ENCODE data around the gene IGFBPL1. TPM values are rescaled to one million over a fixed set of nuclear protein-coding genes. Genes with fewer than 3 reads are reported as not detected.

The IGFBPL1 gene
- total and polyA plus RNA-seq, 10 of the 15 experiments (the other 5 are each of a cell fraction or from before 2014, with no cell fraction given) = 0.25 TPM; not detected in 9

DNA sequence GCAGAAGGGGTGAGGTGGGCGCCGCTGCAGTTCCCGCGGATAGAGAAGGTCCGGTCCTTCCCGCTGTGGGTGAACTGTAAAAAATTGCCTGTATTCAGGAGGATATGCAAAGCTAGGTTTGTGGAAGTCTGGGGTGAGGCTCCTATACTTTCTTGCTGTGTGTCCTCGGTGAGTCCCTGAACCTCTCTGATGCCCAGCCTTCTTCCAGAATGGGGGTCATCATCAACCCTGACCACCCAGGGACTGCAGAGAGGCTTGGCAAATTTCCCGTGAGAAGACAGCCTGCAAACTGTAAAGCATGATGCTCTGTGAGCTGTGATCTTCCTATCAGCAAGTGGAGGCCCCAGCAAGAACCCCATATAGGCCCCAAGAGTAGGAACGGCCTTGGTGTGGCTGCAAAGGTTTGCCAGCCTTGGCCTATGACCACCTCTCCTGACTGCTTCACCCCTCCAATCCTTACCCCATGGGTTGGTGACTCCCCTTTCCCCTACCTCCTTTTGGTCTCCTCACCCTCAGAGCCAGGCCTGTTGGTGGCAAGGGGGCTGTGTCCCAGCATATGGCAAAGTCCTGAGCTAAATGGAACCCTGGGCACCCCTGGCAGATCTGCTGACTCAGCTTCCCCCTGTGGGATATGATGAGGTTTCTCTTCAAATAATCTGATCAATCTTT, 31.0 kb downstream of the IGFBPL1 start (continued):
- TF ChIP-seq TCF3 (IDR thresholded peaks at IDR 0.05; ENCODE audit: borderline replicate concordance, insufficient read depth, low read depth, low read length) (no peak), SP1 (IDR thresholded peaks at IDR 0.05; ENCODE audit: low read depth, low read length) (no peak)

DNA sequence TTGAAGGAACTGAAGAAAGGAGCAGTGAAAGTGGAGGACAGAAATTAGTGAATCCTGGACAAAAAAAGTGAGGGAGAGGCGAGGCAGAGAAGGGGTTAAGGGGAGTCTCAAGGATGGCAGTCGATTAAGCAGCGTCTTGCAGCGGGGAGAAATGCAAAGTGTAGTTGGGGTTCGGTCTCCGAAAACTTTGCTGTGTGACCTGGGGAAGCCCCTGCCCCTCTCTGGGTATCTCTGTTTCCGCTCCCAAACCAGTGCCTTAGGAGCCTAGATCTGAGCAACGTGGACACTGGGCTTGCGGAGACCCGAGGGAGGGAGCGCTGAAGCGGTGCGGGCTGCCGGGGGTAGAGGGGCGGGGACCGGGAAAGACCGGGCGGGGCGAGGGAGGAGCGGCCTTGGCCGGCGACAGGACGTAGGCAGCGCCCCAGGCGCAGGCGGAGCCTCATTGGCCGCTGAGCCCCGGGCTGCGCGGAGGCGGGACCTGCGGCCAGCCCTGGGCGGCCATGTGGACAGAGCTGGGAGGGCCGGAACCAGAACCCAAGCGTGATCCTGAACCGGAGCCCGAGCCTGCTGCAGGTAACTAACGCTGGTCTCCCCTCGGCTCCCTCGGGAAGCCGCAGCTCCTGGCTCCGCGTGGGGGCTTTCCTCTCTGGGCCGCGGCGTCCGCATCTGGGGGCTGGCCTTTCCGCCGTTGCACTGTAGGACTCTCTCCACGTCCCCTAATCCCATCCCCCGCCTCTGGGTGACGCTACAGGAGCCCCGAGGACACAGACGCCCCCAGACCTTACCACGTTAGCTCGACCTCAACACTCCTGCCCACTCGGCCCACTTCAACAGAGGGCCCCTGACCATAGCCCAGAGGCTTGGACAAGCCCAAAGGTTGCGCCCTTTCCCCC, 31.8 kb downstream of the IGFBPL1 start, which contains the start of gene ALDH1B1:
TSS of gene ALDH1B1 (plus strand) at position 468 of the 893 bp plus-strand sequence. CDS start 3,047 bp downstream, outside the sequence.
- ChIA-PET POLR2A (interaction anchor here (1.0 to 1.2 kb wide), 2 partner anchors 9 to 14 kb away, joined by 3 to 4 read pairs; no protein-coding TSS in a partner anchor), RAD21 (ENCODE audit: unreplicated experiment) (interaction anchor here (0.9 to 1.7 kb wide), 8 partner anchors 20 to 491 kb away, joined by 3 to 6 read pairs (median 4); no protein-coding TSS in a partner anchor), CTCF (interaction anchor here (0.9 to 2.8 kb wide), 8 partner anchors 16 to 479 kb away, joined by 3 to 12 read pairs (median 4); no protein-coding TSS in a partner anchor), SMC1A (ENCODE audit: uncharacterized antibody, unreplicated experiment) (interaction anchor here (1.2 to 1.7 kb wide), 5 partner anchors 15 to 39 kb away, joined by 3 to 9 read pairs (median 3); no protein-coding TSS in a partner anchor)
- peak; percentile 38 for DNase-seq (ENCODE audit: low read depth, low spot score)
- peak; percentile 90 for FAIRE-seq
- BruUV-seq (replicated peaks) = no TSS peak
- Histone ChIP-seq H3K79me2 (ENCODE audit: control insufficient read depth, insufficient read depth, low read length) (peaks cover 10% of the 10 kb centered on the region), H3K4me3 (peak within 1 kb of the TSS; percentile 93), H3K27me3 (replicated peaks in 1 of 2; ENCODE audit: control insufficient read depth in 2 of 2, insufficient read depth in 2 of 2, low read length in 1 of 2) (no peaks in the 10 kb centered on the region), H3K36me3 (ENCODE audit: control insufficient read depth in 2 of 2, insufficient read depth in 2 of 2, low read length in 1 of 2) (peaks cover 0 to 4% of the 10 kb centered on the region in 2 experiments; a peak in 2 of 4 replicates), H3K4me2 (ENCODE audit: control insufficient read depth, insufficient read depth) (peak within 1 kb of the TSS; percentile 68), H4K20me1 (ENCODE audit: control insufficient read depth, insufficient read depth) (no peaks in the 10 kb centered on the region), H3K9ac (ENCODE audit: control insufficient read depth, insufficient read depth, low read length) (peak within 1 kb of the TSS; percentile 88), H3K27ac (ENCODE audit: control insufficient read depth, insufficient read depth) (peak within 1 kb of the TSS; percentile 77), H3K9me3 (replicated peaks; ENCODE audit: control insufficient read depth, insufficient read depth, low read length) (no peaks in the 10 kb centered on the region), H3K4me1 (ENCODE audit: control insufficient read depth, insufficient read depth, low read length) (peaks cover 3% of the 10 kb centered on the region; the same call in 1 of the 2 replicates), H2AFZ (ENCODE audit: control insufficient read depth, low read depth, low read length) (peak within 1 kb of the TSS; percentile 94)
- intact Hi-C loops (cut with micrococcal nuclease; ENCODE audit: unreplicated experiment) (no loop called here), in situ Hi-C loops (cut with MboI) (no loop called here)
- WGBS (ENCODE audit: insufficient coverage, insufficient replicate concordance, low lambda C conversion rate, missing lambda C conversion rate) = under 1% methylated on average over 53 of the region's 58 CpGs
- peak; percentile 98 for ATAC-seq
- TF ChIP-seq HDAC6 (IDR thresholded peaks at IDR 0.05; ENCODE audit: unreplicated experiment) (no peak), NFXL1 (IDR thresholded peaks at IDR 0.05; ENCODE audit: borderline replicate concordance) (peak; percentile 90), EGR1 (IDR thresholded peaks at IDR 0.05; ENCODE audit: borderline replicate concordance in 1 of 2, low read depth in 2 of 2, low read length in 2 of 2) (peak in 1 of 2 experiments; percentile 59; a peak in 1 of 3 replicates), POLR2A (IDR thresholded peaks at IDR 0.05; ENCODE audit: low read depth, low read length) (peak; percentile 74), IKZF1 (conservative IDR thresholded peaks at IDR 0.05) (peak; percentile 76), MXI1 (IDR thresholded peaks at IDR 0.05; ENCODE audit: low read depth, low read length) (peak; percentile 88), NBN (IDR thresholded peaks at IDR 0.05) (peak; percentile 47; the same call in 1 of the 2 replicates), CHD2 (IDR thresholded peaks at IDR 0.05; ENCODE audit: borderline replicate concordance, low read depth, low read length) (no peak), SMARCA5 (IDR thresholded peaks at IDR 0.05) (peak; percentile 77; the same call in 1 of the 2 replicates)
- TF ChIP-seq, protein P1, sequence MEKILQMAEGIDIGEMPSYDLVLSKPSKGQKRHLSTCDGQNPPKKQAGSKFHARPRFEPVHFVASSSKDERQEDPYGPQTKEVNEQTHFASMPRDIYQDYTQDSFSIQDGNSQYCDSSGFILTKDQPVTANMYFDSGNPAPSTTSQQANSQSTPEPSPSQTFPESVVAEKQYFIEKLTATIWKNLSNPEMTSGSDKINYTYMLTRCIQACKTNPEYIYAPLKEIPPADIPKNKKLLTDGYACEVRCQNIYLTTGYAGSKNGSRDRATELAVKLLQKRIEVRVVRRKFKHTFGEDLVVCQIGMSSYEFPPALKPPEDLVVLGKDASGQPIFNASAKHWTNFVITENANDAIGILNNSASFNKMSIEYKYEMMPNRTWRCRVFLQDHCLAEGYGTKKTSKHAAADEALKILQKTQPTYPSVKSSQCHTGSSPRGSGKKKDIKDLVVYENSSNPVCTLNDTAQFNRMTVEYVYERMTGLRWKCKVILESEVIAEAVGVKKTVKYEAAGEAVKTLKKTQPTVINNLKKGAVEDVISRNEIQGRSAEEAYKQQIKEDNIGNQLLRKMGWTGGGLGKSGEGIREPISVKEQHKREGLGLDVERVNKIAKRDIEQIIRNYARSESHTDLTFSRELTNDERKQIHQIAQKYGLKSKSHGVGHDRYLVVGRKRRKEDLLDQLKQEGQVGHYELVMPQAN (conservative IDR thresholded peaks at IDR 0.05) = peak; percentile 81
- TF ChIP-seq, protein P2, sequence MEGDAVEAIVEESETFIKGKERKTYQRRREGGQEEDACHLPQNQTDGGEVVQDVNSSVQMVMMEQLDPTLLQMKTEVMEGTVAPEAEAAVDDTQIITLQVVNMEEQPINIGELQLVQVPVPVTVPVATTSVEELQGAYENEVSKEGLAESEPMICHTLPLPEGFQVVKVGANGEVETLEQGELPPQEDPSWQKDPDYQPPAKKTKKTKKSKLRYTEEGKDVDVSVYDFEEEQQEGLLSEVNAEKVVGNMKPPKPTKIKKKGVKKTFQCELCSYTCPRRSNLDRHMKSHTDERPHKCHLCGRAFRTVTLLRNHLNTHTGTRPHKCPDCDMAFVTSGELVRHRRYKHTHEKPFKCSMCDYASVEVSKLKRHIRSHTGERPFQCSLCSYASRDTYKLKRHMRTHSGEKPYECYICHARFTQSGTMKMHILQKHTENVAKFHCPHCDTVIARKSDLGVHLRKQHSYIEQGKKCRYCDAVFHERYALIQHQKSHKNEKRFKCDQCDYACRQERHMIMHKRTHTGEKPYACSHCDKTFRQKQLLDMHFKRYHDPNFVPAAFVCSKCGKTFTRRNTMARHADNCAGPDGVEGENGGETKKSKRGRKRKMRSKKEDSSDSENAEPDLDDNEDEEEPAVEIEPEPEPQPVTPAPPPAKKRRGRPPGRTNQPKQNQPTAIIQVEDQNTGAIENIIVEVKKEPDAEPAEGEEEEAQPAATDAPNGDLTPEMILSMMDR (IDR thresholded peaks at IDR 0.05 in 2 of 3, conservative IDR thresholded peaks at IDR 0.05 in 1 of 3; ENCODE audit: control insufficient read depth in 2 of 3, extremely low read depth in 1 of 3, insufficient read depth in 1 of 3, low read depth in 3 of 3, low read length in 3 of 3) = peak; percentile 10 to 23 (median 16); a peak in 2 of 6 replicates
- TF ChIP-seq, protein P3, sequence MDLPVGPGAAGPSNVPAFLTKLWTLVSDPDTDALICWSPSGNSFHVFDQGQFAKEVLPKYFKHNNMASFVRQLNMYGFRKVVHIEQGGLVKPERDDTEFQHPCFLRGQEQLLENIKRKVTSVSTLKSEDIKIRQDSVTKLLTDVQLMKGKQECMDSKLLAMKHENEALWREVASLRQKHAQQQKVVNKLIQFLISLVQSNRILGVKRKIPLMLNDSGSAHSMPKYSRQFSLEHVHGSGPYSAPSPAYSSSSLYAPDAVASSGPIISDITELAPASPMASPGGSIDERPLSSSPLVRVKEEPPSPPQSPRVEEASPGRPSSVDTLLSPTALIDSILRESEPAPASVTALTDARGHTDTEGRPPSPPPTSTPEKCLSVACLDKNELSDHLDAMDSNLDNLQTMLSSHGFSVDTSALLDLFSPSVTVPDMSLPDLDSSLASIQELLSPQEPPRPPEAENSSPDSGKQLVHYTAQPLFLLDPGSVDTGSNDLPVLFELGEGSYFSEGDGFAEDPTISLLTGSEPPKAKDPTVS (IDR thresholded peaks at IDR 0.05; ENCODE audit: low read depth, low read length) = no peak
